ENCODE results near the gene WDR36. TPM values are rescaled to one million over a fixed set of nuclear protein-coding genes. Genes with fewer than 3 reads are reported as not detected.

The WDR36 gene
- total and polyA plus RNA-seq, 3 experiments from 2014 or later: 17.7 to 74.8 (median 70.2) TPM

- Mint-ChIP-seq H3K9me3 (no peaks in the 10 kb centered on the region), H3K4me3 (no peak overlapping the region), H3K36me3 (peaks cover 0 to 3% (median 0%) of the 10 kb centered on the region in 3 donors), H3K27me3 (peaks cover 38 to 61% of the 10 kb centered on the region in 2 donors), H3K27ac (no peak overlapping the region), H3K4me1 (peaks cover 17 to 28% (median 27%) of the 10 kb centered on the region in 3 donors)
- POLR2A ChIA-PET: no interaction called here
- CTCF ChIA-PET: no interaction called here
- no peak overlapping the region for H3K4me3 ChIP-seq (ENCODE audit: low read length)
- no peak for DNase-seq
- no peaks in the 10 kb centered on the region for H3K9me3 ChIP-seq (ENCODE audit: low read length)
- no peaks in the 10 kb centered on the region for H3K36me3 ChIP-seq (ENCODE audit: insufficient read depth, low read length)
- no peak overlapping the region for H3K27ac ChIP-seq (ENCODE audit: low read depth, low read length)
- peaks cover 11% of the 10 kb centered on the region for H3K4me1 ChIP-seq (ENCODE audit: insufficient read depth, low read length)
- H3K27me3 ChIP-seq (ENCODE audit: insufficient read depth, low read length, poor library complexity, severe bottlenecking): peaks cover 30% of the 10 kb centered on the region
These were observed 16.1 kb upstream of the WDR36 start for GRCh38 chr5:111076091-111076490.

- H3K4me1 Mint-ChIP-seq: peaks cover 10 to 16% (median 15%) of the 10 kb centered on the region in 3 donors
- H3K27me3 ChIP-seq (ENCODE audit: insufficient read depth, low read length, poor library complexity, severe bottlenecking): peaks cover 16% of the 10 kb centered on the region
- no peak overlapping the region for H3K27ac ChIP-seq (ENCODE audit: low read depth, low read length)
- H3K4me3 ChIP-seq (ENCODE audit: low read length): no peak overlapping the region
- no peak overlapping the region for H3K4me3 Mint-ChIP-seq
- H3K9me3 Mint-ChIP-seq: no peaks in the 10 kb centered on the region
- H3K27me3 Mint-ChIP-seq: peaks cover 30 to 56% of the 10 kb centered on the region in 2 donors
- H3K27ac Mint-ChIP-seq: no peak overlapping the region
- peaks cover 10% of the 10 kb centered on the region for H3K4me1 ChIP-seq (ENCODE audit: insufficient read depth, low read length)
- DNase-seq: no peak
- no peaks in the 10 kb centered on the region for H3K36me3 ChIP-seq (ENCODE audit: insufficient read depth, low read length)
- ChIA-PET CTCF (no interaction called here), POLR2A (no interaction called here)
- H3K36me3 Mint-ChIP-seq: peaks cover 0 to 3% (median 0%) of the 10 kb centered on the region in 3 donors
- H3K9me3 ChIP-seq (ENCODE audit: low read length): no peaks in the 10 kb centered on the region
These were observed 14.5 kb upstream of the WDR36 start for GRCh38 chr5:111077678-111078077.

DNA sequence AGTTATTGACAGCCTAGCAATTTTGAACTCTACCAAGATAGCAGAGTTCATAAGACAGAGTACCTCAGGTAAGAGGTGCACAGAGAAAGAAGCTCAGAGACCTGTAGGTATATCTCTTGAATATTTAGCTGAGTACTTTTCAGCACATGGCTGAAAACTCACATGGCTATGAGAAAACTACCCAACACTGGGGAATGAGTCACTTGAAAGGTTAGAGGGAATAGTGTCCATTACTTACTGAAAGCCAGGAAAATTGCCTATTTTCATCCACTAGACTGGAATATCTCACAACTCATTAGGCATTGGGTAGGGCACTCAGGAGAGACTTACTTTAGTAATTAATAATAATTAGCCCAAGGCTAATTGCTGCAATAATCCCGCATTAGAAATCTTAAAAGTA lies 12.3 kb upstream of the WDR36 start:
- CTCF ChIA-PET: no interaction called here

DNA sequence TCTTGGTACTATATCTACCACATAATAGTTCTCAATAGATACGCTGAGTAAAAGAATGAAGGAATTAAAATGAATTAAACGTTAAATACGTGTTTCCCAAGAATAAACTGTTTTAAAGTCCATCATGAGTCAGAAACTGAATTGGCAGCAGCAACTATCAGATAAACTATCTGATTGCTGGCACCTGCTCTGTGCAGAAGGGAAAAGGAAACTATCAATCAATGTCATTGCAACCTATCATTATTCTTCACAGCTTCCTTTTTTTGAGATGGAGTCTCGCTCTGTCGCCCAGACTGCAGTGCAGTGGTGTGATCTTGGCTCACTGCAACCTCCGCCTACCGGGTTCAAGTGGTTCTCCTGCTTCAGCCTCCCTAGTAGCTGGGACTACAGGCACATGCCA lies 8.8 kb upstream of the WDR36 start:
- no peaks in the 10 kb centered on the region for H3K36me3 Mint-ChIP-seq
- no peaks in the 10 kb centered on the region for H3K9me3 ChIP-seq (ENCODE audit: low read length)
- no peaks in the 10 kb centered on the region for H3K4me1 ChIP-seq (ENCODE audit: insufficient read depth, low read length)
- no peak overlapping the region for H3K27ac ChIP-seq (ENCODE audit: low read depth, low read length)
- ChIA-PET POLR2A (no interaction called here), CTCF (no interaction called here)
- no peaks in the 10 kb centered on the region for H3K27me3 ChIP-seq (ENCODE audit: insufficient read depth, low read length, poor library complexity, severe bottlenecking)
- no peaks in the 10 kb centered on the region for H3K36me3 ChIP-seq (ENCODE audit: insufficient read depth, low read length)
- DNase-seq: no peak
- peaks cover 17 to 40% of the 10 kb centered on the region in 2 donors for H3K27me3 Mint-ChIP-seq
- no peaks in the 10 kb centered on the region for H3K4me1 Mint-ChIP-seq
- H3K27ac Mint-ChIP-seq: no peak overlapping the region
- H3K4me3 Mint-ChIP-seq: no peak overlapping the region
- no peaks in the 10 kb centered on the region for H3K9me3 Mint-ChIP-seq
- no peak overlapping the region for H3K4me3 ChIP-seq (ENCODE audit: low read length)

More for the DNA sequence above, 12.3 kb upstream of the WDR36 start:
- Histone ChIP-seq H3K4me3 (ENCODE audit: low read length) (no peak overlapping the region), H3K9me3 (ENCODE audit: low read length) (no peaks in the 10 kb centered on the region), H3K27ac (ENCODE audit: low read depth, low read length) (no peak overlapping the region), H3K27me3 (ENCODE audit: insufficient read depth, low read length, poor library complexity, severe bottlenecking) (no peaks in the 10 kb centered on the region), H3K36me3 (ENCODE audit: insufficient read depth, low read length) (no peaks in the 10 kb centered on the region), H3K4me1 (ENCODE audit: insufficient read depth, low read length) (no peaks in the 10 kb centered on the region)
- Mint-ChIP-seq H3K27ac (no peak overlapping the region), H3K4me1 (no peaks in the 10 kb centered on the region), H3K36me3 (no peaks in the 10 kb centered on the region), H3K9me3 (no peaks in the 10 kb centered on the region), H3K4me3 (no peak overlapping the region), H3K27me3 (peaks cover 21 to 53% of the 10 kb centered on the region in 2 donors)
- POLR2A ChIA-PET: no interaction called here
- no peak for DNase-seq

DNA sequence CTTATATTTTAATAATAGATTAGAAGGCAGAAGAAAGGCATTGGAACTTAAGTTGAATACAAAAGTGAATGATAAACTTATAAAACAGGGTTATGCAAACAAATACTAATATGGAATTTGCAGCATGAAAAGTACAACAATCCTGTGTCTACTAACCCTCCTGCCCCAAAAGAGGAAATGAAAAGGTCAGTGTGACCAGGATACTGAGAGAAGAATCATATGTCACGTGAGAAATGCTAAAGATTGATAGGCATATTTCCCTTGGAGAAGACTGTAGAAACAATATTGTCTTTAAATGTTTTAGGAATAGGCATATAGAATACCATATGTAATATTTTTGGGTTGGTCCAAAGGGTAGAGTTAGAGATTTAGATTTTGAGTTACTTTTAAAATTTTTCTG lies 3.8 kb downstream of the WDR36 start:
- no peak overlapping the region for H3K4me3 Mint-ChIP-seq
- no peaks in the 10 kb centered on the region for H3K9me3 Mint-ChIP-seq
- H3K4me1 Mint-ChIP-seq: peaks cover 36 to 44% (median 43%) of the 10 kb centered on the region in 3 donors
- ChIA-PET CTCF (no interaction called here), POLR2A (no interaction called here)
- Histone ChIP-seq H3K9me3 (ENCODE audit: low read length) (no peaks in the 10 kb centered on the region), H3K27me3 (ENCODE audit: insufficient read depth, low read length, poor library complexity, severe bottlenecking) (no peaks in the 10 kb centered on the region), H3K36me3 (ENCODE audit: insufficient read depth, low read length) (peaks cover 17% of the 10 kb centered on the region), H3K27ac (ENCODE audit: low read depth, low read length) (no peak overlapping the region), H3K4me3 (ENCODE audit: low read length) (no peak overlapping the region), H3K4me1 (ENCODE audit: insufficient read depth, low read length) (peaks cover 24% of the 10 kb centered on the region)
- H3K36me3 Mint-ChIP-seq: peaks cover 3 to 58% (median 5%) of the 10 kb centered on the region in 3 donors
- H3K27ac Mint-ChIP-seq: no peak overlapping the region
- DNase-seq: no peak
- H3K27me3 Mint-ChIP-seq: peaks cover 2% of the 10 kb centered on the region in 2 donors

DNA sequence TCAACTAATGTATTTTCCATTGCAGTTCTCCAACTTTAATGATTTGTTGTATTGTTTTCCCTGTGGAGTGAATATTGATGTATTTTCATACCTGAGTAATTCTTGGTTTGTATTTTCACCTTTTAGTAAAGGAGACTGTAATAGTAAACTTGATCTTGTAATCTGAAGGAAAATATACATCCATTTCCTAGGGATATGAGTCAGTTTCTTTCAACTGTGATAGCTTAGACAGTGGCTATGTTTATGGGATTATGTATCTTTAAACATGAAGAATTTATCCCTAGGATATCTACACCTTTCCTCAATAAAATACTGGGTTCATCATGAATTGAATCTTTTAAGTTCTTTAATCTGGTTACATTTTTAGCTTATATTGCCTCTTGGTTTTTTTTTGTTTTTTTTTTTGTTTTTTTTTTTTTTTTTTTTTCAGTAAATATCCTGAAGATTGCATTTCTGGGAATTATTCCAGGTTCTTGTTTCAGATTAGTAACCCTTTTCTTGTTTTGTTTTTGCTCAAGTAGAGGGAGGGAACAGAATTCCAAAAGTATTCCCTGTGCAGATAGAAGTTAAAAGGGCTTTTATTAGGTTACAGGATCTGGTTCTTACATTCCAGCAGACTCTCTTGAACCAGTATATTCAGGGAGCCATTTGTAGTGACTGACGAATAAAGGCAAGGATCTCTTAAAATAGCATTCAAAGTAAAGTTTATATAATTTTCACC lies 7.1 kb downstream of the WDR36 start:
- peaks cover 5% of the 10 kb centered on the region for H3K4me1 ChIP-seq (ENCODE audit: insufficient read depth, low read length)
- DNase-seq: no peak
- H3K9me3 ChIP-seq (ENCODE audit: low read length): no peaks in the 10 kb centered on the region
- no peak overlapping the region for H3K4me3 Mint-ChIP-seq
- H3K27me3 ChIP-seq (ENCODE audit: insufficient read depth, low read length, poor library complexity, severe bottlenecking): no peaks in the 10 kb centered on the region
- H3K27me3 Mint-ChIP-seq: no peaks in the 10 kb centered on the region
- no peaks in the 10 kb centered on the region for H3K9me3 Mint-ChIP-seq
- H3K36me3 Mint-ChIP-seq: peaks cover 0 to 80% (median 18%) of the 10 kb centered on the region in 3 donors
- no peak overlapping the region for H3K27ac ChIP-seq (ENCODE audit: low read depth, low read length)
- CTCF ChIA-PET: no interaction called here
- POLR2A ChIA-PET: interaction anchor here (0.6 kb wide), 1 partner anchor 9 kb away, joined by 5 read pairs; no protein-coding TSS in a partner anchor
- H3K27ac Mint-ChIP-seq: no peak overlapping the region
- no peak overlapping the region for H3K4me3 ChIP-seq (ENCODE audit: low read length)
- H3K4me1 Mint-ChIP-seq: peaks cover 18 to 21% (median 21%) of the 10 kb centered on the region in 3 donors
- peaks cover 36% of the 10 kb centered on the region for H3K36me3 ChIP-seq (ENCODE audit: insufficient read depth, low read length)

GRCh38 chr5:111106320-111106948 lies 14.3 kb downstream of the WDR36 start:
- Histone ChIP-seq H3K4me3 (ENCODE audit: low read length) (no peak overlapping the region), H3K4me1 (ENCODE audit: insufficient read depth, low read length) (no peaks in the 10 kb centered on the region), H3K27ac (ENCODE audit: low read depth, low read length) (no peak overlapping the region), H3K27me3 (ENCODE audit: insufficient read depth, low read length, poor library complexity, severe bottlenecking) (no peaks in the 10 kb centered on the region), H3K9me3 (ENCODE audit: low read length) (no peaks in the 10 kb centered on the region), H3K36me3 (ENCODE audit: insufficient read depth, low read length) (peaks cover 55% of the 10 kb centered on the region)
- peaks cover 0 to 6% (median 0%) of the 10 kb centered on the region in 3 donors for H3K4me1 Mint-ChIP-seq
- H3K27me3 Mint-ChIP-seq: no peaks in the 10 kb centered on the region
- ChIA-PET POLR2A (no interaction called here), CTCF (no interaction called here)
- no peak for DNase-seq
- no peaks in the 10 kb centered on the region for H3K9me3 Mint-ChIP-seq
- H3K27ac Mint-ChIP-seq: peak overlapping the region in 1 of 8 donors; percentile 15
- no peak overlapping the region for H3K4me3 Mint-ChIP-seq
- peaks cover 0 to 88% (median 32%) of the 10 kb centered on the region in 3 donors for H3K36me3 Mint-ChIP-seq

- no peaks in the 10 kb centered on the region for H3K9me3 Mint-ChIP-seq
- no peak overlapping the region for H3K27ac Mint-ChIP-seq
- DNase-seq: no peak
- H3K4me3 ChIP-seq (ENCODE audit: low read length): no peak overlapping the region
- peaks cover 54% of the 10 kb centered on the region for H3K36me3 ChIP-seq (ENCODE audit: insufficient read depth, low read length)
- CTCF ChIA-PET: no interaction called here
- no peaks in the 10 kb centered on the region for H3K4me1 ChIP-seq (ENCODE audit: insufficient read depth, low read length)
- no peaks in the 10 kb centered on the region for H3K9me3 ChIP-seq (ENCODE audit: low read length)
- H3K27me3 Mint-ChIP-seq: no peaks in the 10 kb centered on the region
- peaks cover 0 to 90% (median 35%) of the 10 kb centered on the region in 3 donors for H3K36me3 Mint-ChIP-seq
- peaks cover 0 to 6% (median 0%) of the 10 kb centered on the region in 3 donors for H3K4me1 Mint-ChIP-seq
- H3K27me3 ChIP-seq (ENCODE audit: insufficient read depth, low read length, poor library complexity, severe bottlenecking): no peaks in the 10 kb centered on the region
- POLR2A ChIA-PET: no interaction called here
- no peak overlapping the region for H3K27ac ChIP-seq (ENCODE audit: low read depth, low read length)
- H3K4me3 Mint-ChIP-seq: no peak overlapping the region
These were observed 15.2 kb downstream of the WDR36 start for GRCh38 chr5:111107371-111107770.

All from CD8-positive, alpha-beta memory T cell (primary cell).